VCaP (cell line): Measurements from ENCODE around the gene TMEM72.

Source experiments
- H3K27ac ChIP-seq: fragments of 450-650 bp; 2 replicates; pipeline ENCODE4 v1.5.1; 2017
- CTCF ChIP-seq: fragments of 450-650 bp; conservative IDR thresholded peaks from 2 replicates; pipeline ENCODE4 v1.5.1; 2017; ENCODE audit warnings: mild to moderate bottlenecking, moderate library complexity

The TMEM72 gene

DNA sequence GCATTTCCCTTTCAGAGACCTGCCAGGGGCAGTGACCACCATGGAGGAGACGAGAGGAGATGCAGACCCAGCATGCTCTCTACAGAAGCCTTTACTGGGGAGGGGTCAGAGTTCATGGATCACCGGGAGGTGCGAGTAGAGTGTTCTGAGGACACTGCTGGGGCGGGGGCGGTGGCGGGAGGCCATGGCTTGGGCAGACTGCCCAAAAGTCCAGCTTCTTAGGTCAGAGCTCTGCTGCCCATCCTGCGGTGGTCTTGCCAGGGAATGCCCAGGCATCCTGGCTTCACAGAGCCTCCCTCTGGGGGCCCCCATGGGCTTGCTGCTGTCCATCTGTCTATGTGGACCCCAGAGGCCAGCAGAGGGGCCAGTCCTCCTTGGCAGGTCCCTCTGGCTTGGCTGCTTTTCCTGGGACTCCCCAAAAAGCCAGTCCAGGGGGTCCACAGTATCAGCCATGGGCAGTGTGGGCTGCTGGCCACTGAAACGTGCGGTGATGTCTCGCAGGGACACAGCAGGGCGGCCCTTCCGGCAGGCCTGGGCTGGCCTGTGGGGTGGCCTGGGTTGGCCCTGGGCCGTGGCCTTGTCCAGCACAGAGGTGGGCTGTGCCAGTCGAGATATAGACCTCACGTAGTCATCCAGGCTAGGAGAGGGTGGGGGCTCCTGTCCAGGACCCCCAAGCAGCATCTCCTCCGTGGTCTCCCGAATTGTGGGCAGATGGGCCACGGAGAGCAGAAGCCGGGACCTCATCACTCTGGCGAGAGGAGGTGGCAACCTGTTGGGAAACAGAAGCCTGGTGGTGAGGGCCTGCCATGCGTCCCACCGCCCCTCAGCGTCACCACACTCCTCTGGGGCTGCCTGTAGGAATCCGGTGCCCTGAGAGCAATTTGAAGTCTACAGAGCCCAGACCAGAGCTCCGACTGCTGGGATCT, 66.4 kb downstream of the TMEM72 start:
- TF ChIP-seq CTCF, result no peak
- H3K27ac ChIP-seq, result peak overlapping the region; percentile 66; the same call in 1 of the 2 replicates

DNA sequence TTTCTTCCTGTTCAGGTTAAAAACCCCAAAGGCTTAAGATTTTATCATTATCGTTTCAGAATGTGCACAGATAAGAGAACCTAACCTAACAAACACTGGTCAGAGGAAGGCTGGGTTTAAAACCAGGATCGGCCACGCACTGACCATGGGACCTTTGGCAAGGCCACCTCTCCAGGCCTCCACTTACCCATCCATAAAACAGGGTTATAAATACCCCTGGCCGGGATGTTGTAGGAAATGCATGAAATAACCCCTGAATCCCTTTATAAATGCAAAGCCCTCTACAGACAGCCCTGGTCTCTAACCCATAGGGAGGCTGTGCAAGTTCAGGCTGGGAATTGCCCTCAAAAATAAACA, 67.1 kb downstream of the TMEM72 start:
- no peak for TF ChIP-seq CTCF
- peak overlapping the region; percentile 66 for H3K27ac ChIP-seq

DNA sequence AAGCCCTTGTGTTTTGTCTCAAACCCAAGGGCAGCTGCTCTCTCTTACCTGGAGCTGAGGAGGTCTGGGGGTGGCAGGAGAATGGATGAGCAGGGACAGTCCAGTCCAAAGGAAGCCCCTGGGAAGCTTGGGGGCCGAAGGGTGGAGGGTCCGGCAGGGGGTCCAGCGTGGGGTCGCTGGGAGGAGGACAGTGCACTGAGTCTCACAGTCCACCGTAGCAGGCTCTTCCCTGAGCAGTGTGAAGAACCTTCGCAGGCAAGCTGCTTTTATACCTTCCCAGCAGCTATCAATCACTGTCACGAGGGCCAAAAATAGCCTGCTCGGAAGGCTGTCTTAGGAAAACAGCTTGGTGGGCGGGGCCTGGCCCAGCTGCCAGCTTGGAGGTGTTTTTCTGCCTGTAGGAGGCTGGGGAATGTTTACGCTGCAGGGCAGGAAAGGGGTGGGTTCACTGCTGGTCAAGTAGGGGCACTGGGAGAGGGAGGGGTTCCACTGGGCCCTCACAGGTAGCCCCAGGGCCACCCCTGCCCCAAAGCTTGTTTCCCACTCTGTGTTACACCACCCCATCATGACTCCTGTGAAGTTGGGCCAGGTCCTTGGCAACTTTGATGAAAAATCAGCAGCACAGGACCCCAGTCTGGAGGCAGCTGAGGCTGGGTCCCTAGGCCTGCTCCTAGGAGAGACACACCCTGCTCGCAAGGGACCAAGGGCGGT, 67.6 kb downstream of the TMEM72 start, which contains the start of gene DEPP1:
Gene DEPP1, minus strand, starts transcription at position 240 of the 711 bp plus-strand sequence. CDS start 779 bp downstream, outside the sequence.
- no peak for TF ChIP-seq CTCF
- H3K27ac ChIP-seq, result peak within 1 kb of the TSS; percentile 66

DNA sequence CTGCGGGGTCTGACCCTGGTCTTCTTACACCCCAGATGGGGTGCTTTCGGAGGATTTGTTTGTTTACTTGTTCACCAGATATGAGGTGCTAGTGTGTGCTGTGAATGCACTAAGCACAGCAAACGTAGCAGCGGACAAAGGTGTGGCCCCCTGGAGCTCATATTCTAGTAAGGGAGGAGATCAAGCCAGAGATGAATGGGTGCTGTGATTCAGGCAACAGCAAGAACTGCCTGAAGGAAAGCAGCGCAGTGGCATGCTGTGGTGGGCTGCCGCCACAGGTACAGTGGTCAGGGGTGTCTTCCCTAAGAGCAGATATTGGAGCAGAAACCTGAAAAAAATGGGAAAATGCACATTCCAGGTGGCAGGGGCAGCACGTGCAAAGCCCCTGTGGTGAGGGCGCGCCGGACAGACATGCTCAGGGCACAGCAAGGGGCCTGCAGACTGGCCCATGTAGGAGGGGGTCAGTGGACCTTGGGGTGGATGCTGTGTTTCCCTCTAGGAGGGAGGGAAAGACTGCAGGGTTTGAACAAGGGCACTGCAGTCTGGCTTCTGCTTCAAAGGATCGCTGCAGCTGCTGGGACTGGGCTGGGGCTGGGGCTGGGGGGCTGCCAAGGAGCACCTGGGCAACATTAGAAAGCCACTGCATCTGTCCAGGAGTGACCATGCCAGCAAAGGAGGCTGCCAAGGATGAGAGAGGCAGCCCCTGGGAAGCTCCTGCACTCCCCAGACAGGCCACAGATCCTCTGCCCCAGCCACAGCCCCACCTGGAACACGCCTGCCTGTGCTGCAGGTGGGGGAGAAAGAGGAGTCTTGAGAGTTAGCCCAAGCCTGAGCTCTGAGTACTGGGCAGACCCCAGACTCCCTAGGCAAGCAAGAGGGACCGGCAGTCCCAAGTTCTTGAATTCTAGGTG, 68.4 kb downstream of the TMEM72 start:
- peak overlapping the region; percentile 66 for H3K27ac ChIP-seq

DNA sequence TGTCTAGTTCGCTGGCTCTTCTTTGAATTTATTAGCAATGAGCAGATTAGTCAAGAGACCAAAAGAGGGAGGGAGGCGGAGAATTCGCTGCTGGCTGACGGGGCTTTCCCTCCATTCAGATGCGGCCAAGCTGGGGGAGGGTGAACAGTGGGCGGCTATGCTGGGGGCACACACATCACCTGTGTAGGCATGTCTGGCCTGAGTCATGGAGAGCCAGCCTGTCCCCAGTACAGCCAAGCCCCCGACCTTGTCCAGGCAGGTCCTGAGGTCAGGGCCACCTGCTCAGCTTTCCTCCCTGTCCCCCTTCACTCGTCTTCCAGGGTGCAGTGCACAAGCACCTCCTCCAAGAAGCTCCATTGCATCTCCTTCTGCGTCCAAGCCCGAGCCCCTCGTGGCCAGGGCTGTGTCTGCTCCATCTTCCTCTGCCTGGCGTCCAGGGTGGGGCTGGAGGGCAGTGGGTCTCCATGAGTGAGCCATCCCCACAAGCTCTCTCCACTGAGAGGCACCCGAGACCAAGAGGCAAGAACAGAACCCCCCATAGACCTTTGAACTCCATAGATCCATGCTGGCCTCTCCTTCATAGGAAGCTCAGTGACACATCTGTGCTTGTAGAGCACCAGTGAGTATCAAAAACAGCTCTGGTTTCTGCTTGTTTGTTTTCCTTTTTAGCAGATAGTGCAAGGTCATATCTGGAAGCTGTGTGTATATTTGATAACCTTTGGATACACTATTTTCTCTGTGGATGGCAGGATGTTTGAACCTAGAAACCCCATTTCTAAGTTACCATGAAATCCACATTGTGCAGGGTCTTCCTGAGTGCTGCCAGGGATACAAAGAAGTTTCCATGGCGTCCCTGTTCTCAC, 69.4 kb downstream of the TMEM72 start:
- TF ChIP-seq CTCF, result no peak

More for the DNA sequence above, 68.4 kb downstream of the TMEM72 start:
- no peak for TF ChIP-seq CTCF

GRCh38 chr10:44981172-44982113, 70.3 kb downstream of the TMEM72 start:
- no peak overlapping the region for H3K27ac ChIP-seq
- TF ChIP-seq CTCF, result no peak

More for the DNA sequence above, 69.4 kb downstream of the TMEM72 start:
- no peak overlapping the region for H3K27ac ChIP-seq
